HG02623 (cell line): ENCODE results near the gene KRT38.
"Not testable (repeated sequence)": the region's sequence is repeated elsewhere in the genome, so short reads cannot be mapped to it uniquely, and the experiment has no call there.

Experiments used
- ATAC-seq: cut with Tn5 transposase; IDR thresholded peaks from one replicate; pipeline ENCODE4 v1.9.1; 2021; ENCODE audit warnings: moderate library complexity; ENCODE audit not compliant: unreplicated experiment

The KRT38 gene

GRCh38 chr17:41424111-41424635 is 16.6 kb downstream of the KRT38 start, which contains the start of gene KRT37:
KRT37 (minus strand) TSS chr17:41424585; CDS start chr17:41424523, 62 bp downstream.
- no peak for ATAC-seq

GRCh38 chr17:41422586-41422985 is 18.2 kb downstream of the KRT38 start:
- not testable (repeated sequence) for ATAC-seq

GRCh38 chr17:41421617-41422016 is 19.2 kb downstream of the KRT38 start:
- ATAC-seq: no peak

GRCh38 chr17:41421116-41421515 is 19.7 kb downstream of the KRT38 start:
- no peak for ATAC-seq

GRCh38 chr17:41420134-41420533 is 20.6 kb downstream of the KRT38 start:
- ATAC-seq: no peak

GRCh38 chr17:41419716-41420115 is 21.1 kb downstream of the KRT38 start:
- ATAC-seq: no peak

GRCh38 chr17:41418116-41418860 is 22.5 kb downstream of the KRT38 start:
- ATAC-seq: no peak

- ATAC-seq: no peak
Measured at GRCh38 chr17:41417576-41418015, 23.2 kb downstream of the KRT38 start.

GRCh38 chr17:41417127-41417526 is 23.7 kb downstream of the KRT38 start:
- no peak for ATAC-seq

GRCh38 chr17:41416479-41416878 is 24.3 kb downstream of the KRT38 start:
- ATAC-seq: no peak

GRCh38 chr17:41415833-41416335 is 24.9 kb downstream of the KRT38 start:
- no peak for ATAC-seq

- ATAC-seq: no peak
Measured at GRCh38 chr17:41415411-41415810, 25.4 kb downstream of the KRT38 start.

- ATAC-seq: no peak
Measured at GRCh38 chr17:41413982-41414381, 26.8 kb downstream of the KRT38 start.

GRCh38 chr17:41413353-41413957 is 27.3 kb downstream of the KRT38 start:
- ATAC-seq: no peak

- no peak for ATAC-seq
Measured at GRCh38 chr17:41411072-41411840, 29.5 kb downstream of the KRT38 start.

- no peak for ATAC-seq
Measured at GRCh38 chr17:41407226-41407625, 33.6 kb downstream of the KRT38 start.

GRCh38 chr17:41406205-41406604 is 34.6 kb downstream of the KRT38 start:
- ATAC-seq: no peak

- no peak for ATAC-seq
Measured at GRCh38 chr17:41404024-41404671, 36.6 kb downstream of the KRT38 start.

GRCh38 chr17:41403404-41404023 is 37.3 kb downstream of the KRT38 start:
- no peak for ATAC-seq

GRCh38 chr17:41402161-41402560 is 38.6 kb downstream of the KRT38 start:
- no peak for ATAC-seq
